A549 (cell line): ENCODE measurements around the gene SNX15. TPM values are rescaled to one million over a fixed set of nuclear protein-coding genes. Genes with fewer than 3 reads are reported as not detected.

ENCODE experiments used
- ATAC-seq, 2 experiments: fragments of 200-7000 bp in 1 of 2; fragments of >200 bp in 1 of 2; cut with Nextera tagmentation in 1 of 2; cut with Tn5 transposase in 1 of 2; 3 replicates each; pipeline versions ENCODE4 v1.8.0 to v1.9.1; 2018 to 2020; ENCODE audit warnings: mild to moderate bottlenecking in 1 of 2, moderate library complexity in 1 of 2
- CTCF ChIA-PET: fragments of 300-600 bp; sonication (Branson Sonifier 250); formaldehyde crosslinking; extraction: SDS; loops from one replicate; lab custom pipeline; 2021; ENCODE audit warnings: antibody characterized with exemption, inconsistent platforms; lab: Yijun Ruan, JAX
- POLR2A ChIA-PET: fragments of 350-600 bp; formaldehyde crosslinking; extraction: SDS; loops from one replicate; lab custom pipeline; 2021; ENCODE audit warnings: antibody characterized with exemption, inconsistent platforms; lab: Yijun Ruan, JAX
- DNase-seq, 2 experiments: peaks; one replicate each; pipeline versions ENCODE4 v3.0.0 to v3.0.0-alpha.2; 2011 to 2016; ENCODE audit warnings: low read depth in 1 of 2, low spot score in 1 of 2
- FAIRE-seq: peaks from 2 replicates; lab custom pipeline; 2011; peaks lifted over from hg19 to GRCh38; lab: Jason Lieb, UNC
- H3K27ac ChIP-seq, 2 experiments: fragments of >200 bp; sonication (Bioruptor Twin); formaldehyde crosslinking; 3 replicates each; pipeline ENCODE4 v1.5.1; 2016 to 2017
- H3K4me1 ChIP-seq: fragments of >200 bp; sonication (Bioruptor Twin); formaldehyde crosslinking; 3 replicates; pipeline ENCODE4 v1.6.1; 2016
- H3K4me2 ChIP-seq: fragments of >200 bp; sonication (Bioruptor Twin); formaldehyde crosslinking; 3 replicates; pipeline ENCODE4 v1.6.1; 2016
- H3K4me3 ChIP-seq: fragments of >200 bp; sonication (Bioruptor Twin); formaldehyde crosslinking; 3 replicates; pipeline ENCODE4 v1.5.1; 2016
- H3K9me3 ChIP-seq: fragments of >200 bp; sonication (Bioruptor Twin); formaldehyde crosslinking; 3 replicates; pipeline ENCODE4 v1.6.1; 2016
- CEBPB ChIP-seq, 2 experiments: fragments of >200 bp in 1 of 2; sonication (Bioruptor Twin) in 1 of 2; formaldehyde crosslinking in 1 of 2; IDR thresholded peaks; 2 replicates each; pipeline ENCODE4 v1.6.1; 2012 to 2016
- CHD4 ChIP-seq: fragments of 200-600 bp; sonication (generic); IDR thresholded peaks from 2 replicates; pipeline ENCODE4 v1.6.1; 2016; ENCODE audit warnings: antibody characterized with exemption, mild to moderate bottlenecking, borderline replicate concordance
- EHF ChIP-seq: fragments of 250-450 bp; sonication (Bioruptor Pico); IDR thresholded peaks from 2 replicates; pipeline ENCODE4 v1.5.0; 2020; ENCODE audit warnings: mild to moderate bottlenecking
- FOSB ChIP-seq: fragments of 250-450 bp; sonication (Bioruptor Pico); IDR thresholded peaks from 2 replicates; pipeline ENCODE4 v1.5.0; 2020; ENCODE audit warnings: mild to moderate bottlenecking, moderate library complexity
- FOXS1 ChIP-seq: fragments of 250-450 bp; sonication (Bioruptor Pico); IDR thresholded peaks from 2 replicates; pipeline ENCODE4 v1.5.0; 2020; ENCODE audit warnings: mild to moderate bottlenecking, moderate library complexity
- GATA3 ChIP-seq: IDR thresholded peaks from 2 replicates; pipeline ENCODE4 v1.6.1; 2012; ENCODE audit warnings: borderline replicate concordance
- HOXA7 ChIP-seq: fragments of 250-450 bp; sonication (Bioruptor Pico); IDR thresholded peaks from 2 replicates; pipeline ENCODE4 v1.5.0; 2020; ENCODE audit warnings: mild to moderate bottlenecking, moderate library complexity
- KDM1A ChIP-seq: fragments of 200-600 bp; sonication (generic); IDR thresholded peaks from 2 replicates; pipeline ENCODE4 v1.6.1; 2016; ENCODE audit warnings: low read depth, mild to moderate bottlenecking
- MAFK ChIP-seq: fragments of 450-650 bp; IDR thresholded peaks from 2 replicates; pipeline ENCODE4 v1.6.1; 2014; ENCODE audit not compliant: partially characterized antibody
- POLR2AphosphoS2 ChIP-seq: conservative IDR thresholded peaks from 2 replicates; pipeline ENCODE4 v1.6.1; 2012; ENCODE audit warnings: low read length, improper control_type of control experiment, inconsistent platforms
- RARB ChIP-seq: fragments of 250-450 bp; sonication (Bioruptor Pico); IDR thresholded peaks from 2 replicates; pipeline ENCODE4 v1.8.0; 2021; ENCODE audit warnings: mild to moderate bottlenecking, moderate library complexity
- RFX5 ChIP-seq: fragments of 450-650 bp; IDR thresholded peaks from 2 replicates; pipeline ENCODE4 v1.7.1; 2014; ENCODE audit warnings: antibody characterized with exemption, mild to moderate bottlenecking, moderate library complexity
- TFCP2L1 ChIP-seq: fragments of 250-450 bp; sonication (Bioruptor Pico); IDR thresholded peaks from 2 replicates; pipeline ENCODE4 v1.5.0; 2021; ENCODE audit warnings: mild to moderate bottlenecking
- WGBS: methylation state at CpG from one replicate; pipeline ENCODE4 v1.1.6; 2017; ENCODE audit errors: missing lambda C conversion rate; 5-methylcytosine and 5-hydroxymethylcytosine counted together
- polyA plus RNA-seq, 4 experiments: library from polyadenylated mRNA; depleted of rRNA in 3 of 4; stranded (reverse); fragments of >200 nt; fragmentation: RNase III in 1 of 4; extraction: RNeasy Plus Mini Kit Qiagen cat#74134 plus additional on column Dnase treatment in 1 of 4; gene quantifications; 2 replicates in 3 of 4; 3 replicates in 1 of 4; pipeline ENCODE4 v1.2.3, GENCODE V29; 2011 to 2017
- TF ChIP-seq, protein P1 (sequence below): fragments of 200-600 bp; sonication (generic); IDR thresholded peaks from 2 replicates; pipeline ENCODE4 v1.6.1; 2016; ENCODE audit warnings: antibody characterized with exemption, mild to moderate bottlenecking, moderate library complexity
- TF ChIP-seq, protein P2 (sequence below): IDR thresholded peaks from 2 replicates; pipeline ENCODE4 v1.6.1; 2012; ENCODE audit warnings: low read depth, borderline replicate concordance
- TF ChIP-seq, protein P3 (sequence below): IDR thresholded peaks from 2 replicates; pipeline ENCODE4 v1.6.1; 2012

SNX15 gene
- polyA plus RNA-seq, 2 of the 4 experiments (the other 2 are of a cell fraction) = 13.4 to 17.0 TPM

DNA sequence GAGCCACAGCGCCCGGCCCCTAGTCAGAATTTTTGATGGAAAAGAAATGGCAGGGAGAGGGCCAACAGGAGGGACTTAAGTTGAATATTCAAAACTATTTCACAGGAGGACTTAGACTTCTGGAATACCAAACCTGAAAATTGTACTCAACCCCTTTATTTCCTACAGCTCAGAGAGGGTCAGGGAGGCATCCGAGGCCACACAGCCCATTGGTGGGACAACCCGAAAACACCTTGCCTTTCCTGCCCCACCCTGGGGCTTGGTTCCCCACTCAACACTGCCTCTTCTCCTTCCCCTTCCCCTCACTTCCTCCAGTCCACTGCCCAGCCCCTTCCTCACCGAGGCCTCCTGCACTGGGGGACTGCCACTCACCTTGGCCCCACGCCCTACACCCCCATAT, 29.8 kb downstream of the SNX15 start:
- no peak for FAIRE-seq
- Histone ChIP-seq H3K4me3 (no peak overlapping the region), H3K4me2 (no peak overlapping the region), H3K4me1 (no peaks in the 10 kb centered on the region), H3K27ac (no peak overlapping the region), H3K9me3 (no peaks in the 10 kb centered on the region)
- no peak for DNase-seq
- TF ChIP-seq EHF (CRISPR knock-in tag) = no peak
- TF ChIP-seq TFCP2L1 (CRISPR knock-in tag) = no peak
- TF ChIP-seq HOXA7 = no peak
- TF ChIP-seq FOSB (CRISPR knock-in tag) = no peak
- no peak for TF ChIP-seq KDM1A
- TF ChIP-seq, protein P1, sequence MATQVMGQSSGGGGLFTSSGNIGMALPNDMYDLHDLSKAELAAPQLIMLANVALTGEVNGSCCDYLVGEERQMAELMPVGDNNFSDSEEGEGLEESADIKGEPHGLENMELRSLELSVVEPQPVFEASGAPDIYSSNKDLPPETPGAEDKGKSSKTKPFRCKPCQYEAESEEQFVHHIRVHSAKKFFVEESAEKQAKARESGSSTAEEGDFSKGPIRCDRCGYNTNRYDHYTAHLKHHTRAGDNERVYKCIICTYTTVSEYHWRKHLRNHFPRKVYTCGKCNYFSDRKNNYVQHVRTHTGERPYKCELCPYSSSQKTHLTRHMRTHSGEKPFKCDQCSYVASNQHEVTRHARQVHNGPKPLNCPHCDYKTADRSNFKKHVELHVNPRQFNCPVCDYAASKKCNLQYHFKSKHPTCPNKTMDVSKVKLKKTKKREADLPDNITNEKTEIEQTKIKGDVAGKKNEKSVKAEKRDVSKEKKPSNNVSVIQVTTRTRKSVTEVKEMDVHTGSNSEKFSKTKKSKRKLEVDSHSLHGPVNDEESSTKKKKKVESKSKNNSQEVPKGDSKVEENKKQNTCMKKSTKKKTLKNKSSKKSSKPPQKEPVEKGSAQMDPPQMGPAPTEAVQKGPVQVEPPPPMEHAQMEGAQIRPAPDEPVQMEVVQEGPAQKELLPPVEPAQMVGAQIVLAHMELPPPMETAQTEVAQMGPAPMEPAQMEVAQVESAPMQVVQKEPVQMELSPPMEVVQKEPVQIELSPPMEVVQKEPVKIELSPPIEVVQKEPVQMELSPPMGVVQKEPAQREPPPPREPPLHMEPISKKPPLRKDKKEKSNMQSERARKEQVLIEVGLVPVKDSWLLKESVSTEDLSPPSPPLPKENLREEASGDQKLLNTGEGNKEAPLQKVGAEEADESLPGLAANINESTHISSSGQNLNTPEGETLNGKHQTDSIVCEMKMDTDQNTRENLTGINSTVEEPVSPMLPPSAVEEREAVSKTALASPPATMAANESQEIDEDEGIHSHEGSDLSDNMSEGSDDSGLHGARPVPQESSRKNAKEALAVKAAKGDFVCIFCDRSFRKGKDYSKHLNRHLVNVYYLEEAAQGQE = no peak
- ATAC-seq = no peak
- ChIA-PET POLR2A (no interaction called here), CTCF (interaction anchor here (0.9 to 1.8 kb wide), 5 partner anchors 20 to 43 kb away, joined by 3 to 4 read pairs (median 4); partner anchors contain the start of genes ARL2 and SNX15)
- WGBS = 89% methylated on average over 6 of the region's 6 CpGs

DNA sequence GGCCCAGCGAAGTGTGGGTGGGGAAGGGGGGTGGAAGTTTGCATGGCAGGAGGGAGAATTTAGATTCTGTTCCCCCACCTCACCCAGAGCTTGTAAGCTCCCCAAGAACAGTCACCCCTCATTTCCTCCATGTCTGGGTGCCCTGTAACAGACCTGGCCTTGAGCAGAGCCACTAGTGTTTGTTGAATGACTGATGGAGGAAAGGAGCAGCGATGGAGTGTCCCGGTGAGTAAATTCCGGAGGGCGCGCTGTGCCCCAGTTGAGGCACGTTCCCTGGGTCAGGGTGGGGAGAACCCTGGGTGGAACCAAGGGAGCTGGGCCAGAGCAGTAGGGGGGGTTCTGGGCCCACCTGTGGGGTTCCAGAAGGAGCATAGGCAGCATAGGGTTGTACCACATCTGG, 30.3 kb downstream of the SNX15 start:
- no peak overlapping the region for H3K4me2 ChIP-seq
- TF ChIP-seq MAFK (no peak), GATA3 (no peak), KDM1A (no peak), RFX5 (no peak), CHD4 (no peak), CEBPB (IDR thresholded peaks at IDR 0.05) (no peak), FOXS1 (no peak)
- no peaks in the 10 kb centered on the region for H3K4me1 ChIP-seq
- no peak for ATAC-seq
- ChIA-PET POLR2A (no interaction called here), CTCF (interaction anchor here (0.9 to 2.3 kb wide), 7 partner anchors 9 to 43 kb away, joined by 3 to 10 read pairs (median 3); partner anchors contain the start of genes ARL2 and SNX15)
- H3K9me3 ChIP-seq = no peaks in the 10 kb centered on the region
- no peak for DNase-seq
- no peak for FAIRE-seq
- 88% methylated on average over 7 of the region's 7 CpGs for WGBS
- H3K27ac ChIP-seq = no peak overlapping the region
- no peak overlapping the region for H3K4me3 ChIP-seq

DNA sequence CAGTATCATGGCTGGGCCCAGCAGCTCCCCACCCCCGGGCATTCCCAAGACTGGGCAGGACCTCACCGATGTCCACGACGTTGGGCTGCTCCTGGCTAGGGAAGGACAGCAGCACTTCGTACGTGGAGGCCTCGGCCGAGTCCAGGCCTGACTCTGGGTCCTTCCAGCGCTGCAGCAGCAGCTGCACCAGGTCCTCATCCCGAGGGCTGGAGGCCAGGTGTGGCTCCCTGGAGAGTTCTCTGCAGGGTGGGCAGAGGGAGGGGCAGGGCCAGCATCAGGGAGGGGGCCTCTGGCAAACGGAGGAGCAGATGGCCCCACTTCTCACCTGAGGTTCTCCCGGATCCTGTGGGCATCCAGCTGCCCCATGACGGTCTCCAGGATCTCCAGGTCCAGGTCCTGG, 30.8 kb downstream of the SNX15 start:
- WGBS = 69% methylated on average over 11 of the region's 13 CpGs
- POLR2A ChIA-PET = no interaction called here

More for the DNA sequence above, 30.8 kb downstream of the SNX15 start:
- no peak overlapping the region for H3K4me3 ChIP-seq
- FAIRE-seq (no peak), DNase-seq (no peak), ATAC-seq (no peak)
- no peaks in the 10 kb centered on the region for H3K9me3 ChIP-seq
- TF ChIP-seq RARB (CRISPR knock-in tag) (no peak), POLR2AphosphoS2 (no peak)
- TF ChIP-seq, protein P2, sequence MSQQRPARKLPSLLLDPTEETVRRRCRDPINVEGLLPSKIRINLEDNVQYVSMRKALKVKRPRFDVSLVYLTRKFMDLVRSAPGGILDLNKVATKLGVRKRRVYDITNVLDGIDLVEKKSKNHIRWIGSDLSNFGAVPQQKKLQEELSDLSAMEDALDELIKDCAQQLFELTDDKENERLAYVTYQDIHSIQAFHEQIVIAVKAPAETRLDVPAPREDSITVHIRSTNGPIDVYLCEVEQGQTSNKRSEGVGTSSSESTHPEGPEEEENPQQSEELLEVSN = no peak
- TF ChIP-seq, protein P3, sequence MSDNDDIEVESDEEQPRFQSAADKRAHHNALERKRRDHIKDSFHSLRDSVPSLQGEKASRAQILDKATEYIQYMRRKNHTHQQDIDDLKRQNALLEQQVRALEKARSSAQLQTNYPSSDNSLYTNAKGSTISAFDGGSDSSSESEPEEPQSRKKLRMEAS = no peak
- CTCF ChIA-PET = interaction anchor here (1.3 to 2.3 kb wide), 6 partner anchors 10 to 33 kb away, joined by 3 to 10 read pairs (median 4); partner anchors contain the start of gene SNX15
- no peak overlapping the region for H3K4me2 ChIP-seq
- H3K27ac ChIP-seq = no peak overlapping the region
- H3K4me1 ChIP-seq = no peaks in the 10 kb centered on the region
